Keratinocyte (primary cell): ENCODE measurements around the gene INPP5A.

Experiments
- CTCF ChIP-seq, 3 experiments: IDR thresholded peaks in 1 of 3; conservative IDR thresholded peaks in 1 of 3; optimal IDR thresholded peaks in 1 of 3; 2 replicates in 2 of 3; 3 replicates in 1 of 3; pipeline versions ENCODE3 to v1.5.1; 2011; ENCODE audit warnings: low read length in 3 of 3, mild to moderate bottlenecking in 3 of 3, moderate library complexity in 2 of 3, control low read depth in 1 of 3, inconsistent platforms in 1 of 3; ENCODE audit not compliant: insufficient read depth in 2 of 3; ENCODE audit errors: extremely low read depth in 1 of 3
- EZH2 ChIP-seq: IDR thresholded peaks from one replicate; pipeline ENCODE4 v1.6.1; 2012; ENCODE audit warnings: inconsistent platforms, mild to moderate bottlenecking, low read length, moderate library complexity

- no peak for TF ChIP-seq CTCF (optimal IDR thresholded peaks at IDR 0.05 in 1 of 3, IDR thresholded peaks at IDR 0.05 in 1 of 3, conservative IDR thresholded peaks at IDR 0.05 in 1 of 3; ENCODE audit: extremely low read depth in 1 of 3, insufficient read depth in 2 of 3, low read length in 3 of 3)
- TF ChIP-seq EZH2, result no peak
Observed at GRCh38 chr10:132816718-132817117, 279.1 kb downstream of the INPP5A start.
